HCEC 1CT (cell line): ENCODE results near the gene ARL3.
"Not testable (repeated sequence)": the region's sequence is repeated elsewhere in the genome, so short reads cannot be mapped to it uniquely, and the experiment has no call there.

Experiments
- DNase-seq: peaks from one replicate; pipeline ENCODE4 v3.0.0-alpha.2; 2017

Gene ARL3

GRCh38 chr10:102701796-102702195, 12.4 kb downstream of the ARL3 start:
- DNase-seq = no peak

- no peak for DNase-seq
These were observed 12.9 kb downstream of the ARL3 start for GRCh38 chr10:102701272-102701671.

GRCh38 chr10:102698894-102699293, 15.3 kb downstream of the ARL3 start:
- DNase-seq = no peak

- DNase-seq = no peak
These were observed 17.5 kb downstream of the ARL3 start for GRCh38 chr10:102696736-102697135.

- DNase-seq = not testable (repeated sequence)
These were observed 18.8 kb downstream of the ARL3 start for GRCh38 chr10:102695401-102695800.

- DNase-seq = peak; percentile 34
These were observed 22.7 kb downstream of the ARL3 start for GRCh38 chr10:102691285-102692066.

- DNase-seq = no peak
These were observed 30.5 kb downstream of the ARL3 start for GRCh38 chr10:102683736-102684135.

- no peak for DNase-seq
These were observed 31.2 kb downstream of the ARL3 start for GRCh38 chr10:102682981-102683380.

GRCh38 chr10:102682416-102682815, 31.8 kb downstream of the ARL3 start:
- DNase-seq = no peak

- DNase-seq = no peak
These were observed 32.5 kb downstream of the ARL3 start for GRCh38 chr10:102681696-102682095.

- DNase-seq = no peak
These were observed 34.6 kb downstream of the ARL3 start for GRCh38 chr10:102679596-102679995.

GRCh38 chr10:102678842-102679289, 35.3 kb downstream of the ARL3 start:
- DNase-seq = peak; percentile 39

GRCh38 chr10:102678068-102678400, 36.2 kb downstream of the ARL3 start:
- DNase-seq = no peak

GRCh38 chr10:102677331-102678067, 36.7 kb downstream of the ARL3 start:
- DNase-seq = no peak

- DNase-seq = no peak
These were observed 37.5 kb downstream of the ARL3 start for GRCh38 chr10:102676534-102677315.

- DNase-seq = peak; percentile 84
These were observed 38.3 kb downstream of the ARL3 start for GRCh38 chr10:102675666-102676533.

GRCh38 chr10:102675011-102675665, 39.1 kb downstream of the ARL3 start:
- DNase-seq = no peak

GRCh38 chr10:102674566-102674965, 39.6 kb downstream of the ARL3 start:
- DNase-seq = no peak

GRCh38 chr10:102673819-102674511, 40.2 kb downstream of the ARL3 start:
- DNase-seq = peak; percentile 44

- no peak for DNase-seq
These were observed 40.9 kb downstream of the ARL3 start for GRCh38 chr10:102673236-102673818.

GRCh38 chr10:102670871-102671434, 43.2 kb downstream of the ARL3 start:
- DNase-seq = no peak
